ENCODE results near the gene ADARB2.

GRCh38 chr10:1774796-1775195 lies 37.5 kb upstream of the ADARB2 start:
- no peak for TF ChIP-seq CTCF (IDR thresholded peaks at IDR 0.05)
- no peak for TF ChIP-seq ZFX (IDR thresholded peaks at IDR 0.05; ENCODE audit: borderline replicate concordance)
